ENCODE results near the gene PTPRN2. TPM values are rescaled to one million over a fixed set of nuclear protein-coding genes. Genes with fewer than 3 reads are reported as not detected.

PTPRN2 gene
- total and polyA plus RNA-seq, 2 of the 8 experiments (the other 6 are each of a cell fraction or from before 2014, with no cell fraction given), result 2.6 to 4.5 TPM

- no peak overlapping the region for H3K9ac ChIP-seq (replicated peaks in 1 of 4; ENCODE audit: extremely low read depth in 1 of 4, low read depth in 3 of 4, low read length in 3 of 4)
- H3K56ac ChIP-seq (replicated peaks; ENCODE audit: insufficient read length, low read depth, low read length), result no peak overlapping the region
- no peak overlapping the region for H3K4me3 ChIP-seq (ENCODE audit: extremely low read depth in 1 of 4, insufficient read depth in 2 of 4, low read depth in 3 of 4, low read length in 4 of 4)
- no peak overlapping the region for H2AFZ ChIP-seq (ENCODE audit: low read length)
- H3K9me3 ChIP-seq (ENCODE audit: insufficient read depth in 2 of 2, low read depth in 1 of 2, low read length in 1 of 2), result peaks cover 3% of the 10 kb centered on the region in 2 experiments; a peak in 2 of 4 replicates
- H3K79me2 ChIP-seq (ENCODE audit: control insufficient read depth in 1 of 2, insufficient read depth in 2 of 2, low read length in 2 of 2), result no peaks in the 10 kb centered on the region
- no peak overlapping the region for H2BK15ac ChIP-seq (ENCODE audit: low read length)
- H2AK5ac ChIP-seq (ENCODE audit: low read depth, low read length), result no peak overlapping the region
- no peak overlapping the region for H4K8ac ChIP-seq (ENCODE audit: extremely low read depth, insufficient read depth, low read length)
- H3K18ac ChIP-seq (ENCODE audit: extremely low read depth, low read length), result no peak overlapping the region
- 87% methylated on average over 6 of the region's 9 CpGs; no CpG with 5 or more reads in 1 of the 2 experiments for WGBS, 2 experiments (ENCODE audit: extremely low coverage in 1 of 2, insufficient coverage in 1 of 2, insufficient read length in 1 of 2, insufficient replicate concordance in 2 of 2, low coverage in 1 of 2, low lambda C conversion rate in 2 of 2, missing lambda C conversion rate in 1 of 2)
- peaks cover 0 to 6% (median 3%) of the 10 kb centered on the region in 4 experiments; a peak in 3 of 7 replicates for H3K4me1 ChIP-seq (replicated peaks in 1 of 4; ENCODE audit: control insufficient read depth in 3 of 4, insufficient read depth in 4 of 4, low read length in 3 of 4)
- CTCF ChIA-PET (ENCODE audit: partially characterized antibody), result interaction anchor here (0.8 to 1.6 kb wide), 4 partner anchors 9 to 416 kb away, joined by 3 read pairs; no protein-coding TSS in a partner anchor
- H3K79me1 ChIP-seq (ENCODE audit: low read depth, low read length), result no peaks in the 10 kb centered on the region
- H4K5ac ChIP-seq (ENCODE audit: insufficient read length, low read depth, low read length), result no peak overlapping the region
- no peaks in the 10 kb centered on the region for H3K23me2 ChIP-seq (ENCODE audit: low read depth, low read length)
- FAIRE-seq (no peak), DNase-seq (ENCODE audit: low read depth in 1 of 2, low spot score in 2 of 2) (no peak)
- no peak overlapping the region for H2BK120ac ChIP-seq (replicated peaks; ENCODE audit: low read depth, low read length)
- no peak overlapping the region for H2BK12ac ChIP-seq (ENCODE audit: low read depth, low read length)
- H3K14ac ChIP-seq (ENCODE audit: insufficient read length), result no peak overlapping the region
- H3K27me3 ChIP-seq (replicated peaks in 1 of 4; ENCODE audit: control insufficient read depth in 3 of 4, extremely low read depth in 1 of 4, insufficient read depth in 3 of 4, low read length in 3 of 4), result no peaks in the 10 kb centered on the region
- no peak overlapping the region for H3K4me2 ChIP-seq (ENCODE audit: insufficient read depth in 1 of 2, low read depth in 2 of 2, low read length in 2 of 2)
- no peak overlapping the region for H3K27ac ChIP-seq (ENCODE audit: low read depth, low read length)
- H3K4ac ChIP-seq (replicated peaks; ENCODE audit: insufficient read length, low read depth, low read length), result no peak overlapping the region
- no peak overlapping the region for H2BK5ac ChIP-seq (ENCODE audit: low read depth, low read length)
- H2BK20ac ChIP-seq (ENCODE audit: low read length), result no peak overlapping the region
- no peak overlapping the region for H4K91ac ChIP-seq (replicated peaks; ENCODE audit: insufficient read length, low read length)
- no peak overlapping the region for H3K23ac ChIP-seq (ENCODE audit: insufficient read length)
- H3K36me3 ChIP-seq (ENCODE audit: control insufficient read depth in 2 of 4, insufficient read depth in 4 of 4, low read length in 3 of 4), result no peaks in the 10 kb centered on the region
- POLR2A ChIA-PET (ENCODE audit: partially characterized antibody), result no interaction called here
- no peaks in the 10 kb centered on the region for H4K20me1 ChIP-seq (replicated peaks in 1 of 2; ENCODE audit: control insufficient read depth in 1 of 2, insufficient read depth in 2 of 2, low read length in 2 of 2)
- TF ChIP-seq ATF2 (IDR thresholded peaks at IDR 0.05; ENCODE audit: low read length), result no peak
- TF ChIP-seq ATF3 (IDR thresholded peaks at IDR 0.05; ENCODE audit: insufficient read depth, low read depth, low read length), result no peak
- TF ChIP-seq SP4 (IDR thresholded peaks at IDR 0.05; ENCODE audit: low read length), result no peak
- no peak for TF ChIP-seq POLR2AphosphoS5 (IDR thresholded peaks at IDR 0.05; ENCODE audit: low read depth, low read length)
- no peak for TF ChIP-seq SIN3A (conservative IDR thresholded peaks at IDR 0.05 in 1 of 2, IDR thresholded peaks at IDR 0.05 in 1 of 2; ENCODE audit: low read depth in 1 of 2, low read length in 2 of 2)
- no peak for TF ChIP-seq JUN (IDR thresholded peaks at IDR 0.05; ENCODE audit: low read depth, low read length)
- TF ChIP-seq CEBPB (IDR thresholded peaks at IDR 0.05; ENCODE audit: low read depth, low read length), result no peak
- TF ChIP-seq CHD2 (IDR thresholded peaks at IDR 0.05; ENCODE audit: low read length), result no peak
- TF ChIP-seq KDM4A (IDR thresholded peaks at IDR 0.05; ENCODE audit: low read depth, low read length, severe bottlenecking), result no peak
- no peak for TF ChIP-seq TAF1 (IDR thresholded peaks at IDR 0.05; ENCODE audit: low read depth, low read length)
- no peak for TF ChIP-seq NANOG (IDR thresholded peaks at IDR 0.05; ENCODE audit: insufficient read depth, low read depth, low read length, poor library complexity, severe bottlenecking)
These were observed 696.7 kb downstream of the PTPRN2 start for GRCh38 chr7:157890921-157891401.

Data from H1 (cell line).